DND-41 (cell line): ENCODE data around the gene ZNF638.

ENCODE experiments used
- ATAC-seq: fragments of 200-7000 bp; cut with Tn5 transposase; 3 replicates; pipeline ENCODE4 v1.9.1; 2021; ENCODE audit warnings: low read depth; ENCODE audit not compliant: insufficient read depth
- DNase-seq: peaks from one replicate; pipeline ENCODE4 v3.0.0-alpha.2; 2020
- H2AFZ ChIP-seq: 2 replicates; pipeline ENCODE4 v1.6.0; 2012; ENCODE audit warnings: low read depth, low read length
- H3K27ac ChIP-seq: 2 replicates; pipeline ENCODE4 v1.5.1; 2012; ENCODE audit warnings: low read length, inconsistent platforms
- H3K27me3 ChIP-seq: fragments of 200-600 bp; sonication (generic); 2 replicates; pipeline ENCODE4 v1.6.0; 2012; ENCODE audit warnings: low read length, mild to moderate bottlenecking, inconsistent platforms; ENCODE audit not compliant: insufficient read depth, poor library complexity
- H3K36me3 ChIP-seq: 2 replicates; pipeline ENCODE4 v1.5.1; 2012; ENCODE audit warnings: low read length, inconsistent platforms; ENCODE audit not compliant: insufficient read depth
- H3K4me1 ChIP-seq: 2 replicates; pipeline ENCODE4 v1.5.1; 2012; ENCODE audit warnings: mild to moderate bottlenecking, low read length; ENCODE audit not compliant: insufficient read depth
- H3K4me2 ChIP-seq: 2 replicates; pipeline ENCODE4 v1.6.0; 2012; ENCODE audit warnings: mild to moderate bottlenecking, moderate library complexity, low read length, inconsistent platforms; ENCODE audit not compliant: insufficient read depth
- H3K4me3 ChIP-seq, 2 experiments: fragments of 200-600 bp in 1 of 2; shearing (Covaris generic) in 1 of 2; 2 replicates each; pipeline ENCODE4 v1.5.1; 2012 to 2016; ENCODE audit warnings: inconsistent platforms in 2 of 2, low read length in 2 of 2, mild to moderate bottlenecking in 2 of 2, low read depth in 1 of 2, moderate library complexity in 1 of 2
- H3K79me2 ChIP-seq: 2 replicates; pipeline ENCODE4 v1.6.0; 2012; ENCODE audit warnings: low read length, inconsistent platforms; ENCODE audit not compliant: insufficient read depth
- H3K9ac ChIP-seq: 2 replicates; pipeline ENCODE4 v1.6.0; 2012; ENCODE audit warnings: low read depth, mild to moderate bottlenecking, inconsistent platforms, low read length, moderate library complexity
- H3K9me3 ChIP-seq: 2 replicates; pipeline ENCODE4 v1.5.1; 2012; ENCODE audit warnings: low read length, moderate library complexity, mild to moderate bottlenecking, inconsistent platforms; ENCODE audit not compliant: insufficient read depth, severe bottlenecking
- H4K20me1 ChIP-seq: 2 replicates; pipeline ENCODE4 v1.6.0; 2012; ENCODE audit warnings: low read length; ENCODE audit not compliant: insufficient read depth
- EZH2 ChIP-seq: IDR thresholded peaks from 3 replicates; pipeline ENCODE4 v1.6.1; 2012; ENCODE audit warnings: borderline replicate concordance, low read depth, mild to moderate bottlenecking, moderate library complexity, low read length, inconsistent platforms; ENCODE audit not compliant: severe bottlenecking
- TF ChIP-seq, protein P1 (sequence below): IDR thresholded peaks from 2 replicates; pipeline ENCODE4 v1.5.1; 2012; ENCODE audit warnings: borderline replicate concordance, low read length, moderate library complexity, mild to moderate bottlenecking; ENCODE audit not compliant: poor library complexity, severe bottlenecking; ENCODE audit errors: extremely low read depth

ZNF638 gene

GRCh38 chr2:71484354-71484753, 152.8 kb downstream of the ZNF638 start:
- no peaks in the 10 kb centered on the region for H3K9me3 ChIP-seq
- no peaks in the 10 kb centered on the region for H4K20me1 ChIP-seq
- no peak overlapping the region for H2AFZ ChIP-seq
- DNase-seq = no peak
- H3K4me2 ChIP-seq = no peak overlapping the region
- H3K79me2 ChIP-seq = no peaks in the 10 kb centered on the region
- no peak overlapping the region for H3K27ac ChIP-seq
- TF ChIP-seq, protein P1, sequence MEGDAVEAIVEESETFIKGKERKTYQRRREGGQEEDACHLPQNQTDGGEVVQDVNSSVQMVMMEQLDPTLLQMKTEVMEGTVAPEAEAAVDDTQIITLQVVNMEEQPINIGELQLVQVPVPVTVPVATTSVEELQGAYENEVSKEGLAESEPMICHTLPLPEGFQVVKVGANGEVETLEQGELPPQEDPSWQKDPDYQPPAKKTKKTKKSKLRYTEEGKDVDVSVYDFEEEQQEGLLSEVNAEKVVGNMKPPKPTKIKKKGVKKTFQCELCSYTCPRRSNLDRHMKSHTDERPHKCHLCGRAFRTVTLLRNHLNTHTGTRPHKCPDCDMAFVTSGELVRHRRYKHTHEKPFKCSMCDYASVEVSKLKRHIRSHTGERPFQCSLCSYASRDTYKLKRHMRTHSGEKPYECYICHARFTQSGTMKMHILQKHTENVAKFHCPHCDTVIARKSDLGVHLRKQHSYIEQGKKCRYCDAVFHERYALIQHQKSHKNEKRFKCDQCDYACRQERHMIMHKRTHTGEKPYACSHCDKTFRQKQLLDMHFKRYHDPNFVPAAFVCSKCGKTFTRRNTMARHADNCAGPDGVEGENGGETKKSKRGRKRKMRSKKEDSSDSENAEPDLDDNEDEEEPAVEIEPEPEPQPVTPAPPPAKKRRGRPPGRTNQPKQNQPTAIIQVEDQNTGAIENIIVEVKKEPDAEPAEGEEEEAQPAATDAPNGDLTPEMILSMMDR = no peak
- TF ChIP-seq EZH2 = no peak
- no peak overlapping the region for H3K9ac ChIP-seq
- no peaks in the 10 kb centered on the region for H3K4me1 ChIP-seq
- H3K36me3 ChIP-seq = no peaks in the 10 kb centered on the region
- ATAC-seq = no peak
- H3K4me3 ChIP-seq = no peak overlapping the region
- peaks cover 2% of the 10 kb centered on the region for H3K27me3 ChIP-seq
